ENCODE data around the gene SETDB1.

- TF ChIP-seq, protein P1, sequence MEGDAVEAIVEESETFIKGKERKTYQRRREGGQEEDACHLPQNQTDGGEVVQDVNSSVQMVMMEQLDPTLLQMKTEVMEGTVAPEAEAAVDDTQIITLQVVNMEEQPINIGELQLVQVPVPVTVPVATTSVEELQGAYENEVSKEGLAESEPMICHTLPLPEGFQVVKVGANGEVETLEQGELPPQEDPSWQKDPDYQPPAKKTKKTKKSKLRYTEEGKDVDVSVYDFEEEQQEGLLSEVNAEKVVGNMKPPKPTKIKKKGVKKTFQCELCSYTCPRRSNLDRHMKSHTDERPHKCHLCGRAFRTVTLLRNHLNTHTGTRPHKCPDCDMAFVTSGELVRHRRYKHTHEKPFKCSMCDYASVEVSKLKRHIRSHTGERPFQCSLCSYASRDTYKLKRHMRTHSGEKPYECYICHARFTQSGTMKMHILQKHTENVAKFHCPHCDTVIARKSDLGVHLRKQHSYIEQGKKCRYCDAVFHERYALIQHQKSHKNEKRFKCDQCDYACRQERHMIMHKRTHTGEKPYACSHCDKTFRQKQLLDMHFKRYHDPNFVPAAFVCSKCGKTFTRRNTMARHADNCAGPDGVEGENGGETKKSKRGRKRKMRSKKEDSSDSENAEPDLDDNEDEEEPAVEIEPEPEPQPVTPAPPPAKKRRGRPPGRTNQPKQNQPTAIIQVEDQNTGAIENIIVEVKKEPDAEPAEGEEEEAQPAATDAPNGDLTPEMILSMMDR (IDR thresholded peaks at IDR 0.05) = no peak
- TF ChIP-seq EZH2phosphoT487 (IDR thresholded peaks at IDR 0.05) (no peak), EZH2 (IDR thresholded peaks at IDR 0.05) (no peak)
These were observed 46.3 kb downstream of the SETDB1 start for GRCh38 chr1:150972417-150972940.

Data from neural progenitor cell (in vitro differentiated cells).